ENCODE data around the gene CACNA1F. TPM values are rescaled to one million over a fixed set of nuclear protein-coding genes. Genes with fewer than 3 reads are reported as not detected.

The CACNA1F gene
- total RNA-seq, 1 experiment from 2014 or later: not detected

GRCh38 chrX:49171752-49172279 lies 61.3 kb downstream of the CACNA1F start, which contains the start of gene PLP2:
TSS of gene PLP2 (plus strand) at chrX:49171898. CDS start at chrX:49172001, 103 bp downstream.
- in situ Hi-C loops (cut with HindIII; ENCODE audit: low pct_unique_long_range_greater_than_20kb, low sequenced_read_pairs): no loop called here
- peak; percentile 57 for DNase-seq (ENCODE audit: low read depth)

GRCh38 chrX:49167740-49168108 lies 65.4 kb downstream of the CACNA1F start:
- in situ Hi-C loops (cut with HindIII; ENCODE audit: low pct_unique_long_range_greater_than_20kb, low sequenced_read_pairs): no loop called here
- no peak for DNase-seq (ENCODE audit: low read depth)

- in situ Hi-C loops (cut with HindIII; ENCODE audit: low pct_unique_long_range_greater_than_20kb, low sequenced_read_pairs): no loop called here
- DNase-seq (ENCODE audit: low read depth): no peak
These were observed 66.0 kb downstream of the CACNA1F start for GRCh38 chrX:49166914-49167739.

GRCh38 chrX:49165901-49166881 lies 66.9 kb downstream of the CACNA1F start:
- in situ Hi-C loops (cut with HindIII; ENCODE audit: low pct_unique_long_range_greater_than_20kb, low sequenced_read_pairs): no loop called here
- DNase-seq (ENCODE audit: low read depth): no peak

- in situ Hi-C loops (cut with HindIII; ENCODE audit: low pct_unique_long_range_greater_than_20kb, low sequenced_read_pairs): no loop called here
- no peak for DNase-seq (ENCODE audit: low read depth)
These were observed 68.4 kb downstream of the CACNA1F start for GRCh38 chrX:49164589-49165360.

GRCh38 chrX:49163555-49164419 lies 69.4 kb downstream of the CACNA1F start:
- DNase-seq (ENCODE audit: low read depth): peak; percentile 87
- in situ Hi-C loops (cut with HindIII; ENCODE audit: low pct_unique_long_range_greater_than_20kb, low sequenced_read_pairs): no loop called here

GRCh38 chrX:49162620-49163019 lies 70.5 kb downstream of the CACNA1F start, which contains the start of gene MAGIX:
TSS of gene MAGIX (plus strand) at chrX:49162758. CDS start at chrX:49162890, 132 bp downstream.
- no peak for DNase-seq (ENCODE audit: low read depth)
- in situ Hi-C loops (cut with HindIII; ENCODE audit: low pct_unique_long_range_greater_than_20kb, low sequenced_read_pairs): no loop called here

GRCh38 chrX:49161632-49162031 lies 71.5 kb downstream of the CACNA1F start:
- DNase-seq (ENCODE audit: low read depth): no peak
- in situ Hi-C loops (cut with HindIII; ENCODE audit: low pct_unique_long_range_greater_than_20kb, low sequenced_read_pairs): no loop called here

- DNase-seq (ENCODE audit: low read depth): no peak
- in situ Hi-C loops (cut with HindIII; ENCODE audit: low pct_unique_long_range_greater_than_20kb, low sequenced_read_pairs): no loop called here
These were observed 72.2 kb downstream of the CACNA1F start for GRCh38 chrX:49160908-49161307.

GRCh38 chrX:49157194-49157593 lies 75.9 kb downstream of the CACNA1F start:
- in situ Hi-C loops (cut with HindIII; ENCODE audit: low pct_unique_long_range_greater_than_20kb, low sequenced_read_pairs): no loop called here
- DNase-seq (ENCODE audit: low read depth): no peak

- DNase-seq (ENCODE audit: low read depth): peak; percentile 85
- in situ Hi-C loops (cut with HindIII; ENCODE audit: low pct_unique_long_range_greater_than_20kb, low sequenced_read_pairs): no loop called here
These were observed 77.0 kb downstream of the CACNA1F start for GRCh38 chrX:49155900-49156837.

- DNase-seq (ENCODE audit: low read depth): peak; percentile 83
- in situ Hi-C loops (cut with HindIII; ENCODE audit: low pct_unique_long_range_greater_than_20kb, low sequenced_read_pairs): no loop called here
These were observed 77.8 kb downstream of the CACNA1F start for GRCh38 chrX:49155243-49155899.

Data from Caki2 (cell line).